Tongue (tissue), 2 donors: ENCODE results near the gene ADORA2A. TPM values are rescaled to one million over a fixed set of nuclear protein-coding genes. Genes with fewer than 3 reads are reported as not detected.
A peak's percentile ranks its signal among the peaks of the same experiment; 100 is the strongest.

Experiments
- DNase-seq: peaks from one replicate; pipeline ENCODE4 v3.0.0-alpha.2; 2015
- total RNA-seq: library from RNA; depleted of rRNA; stranded (reverse); fragments of >200 nt; gene quantifications from one replicate; pipeline ENCODE4 v1.2.3, GENCODE V29; 2014

ADORA2A gene
- total RNA-seq, 1 donor from 2014 or later, result 20.7 TPM

DNA sequence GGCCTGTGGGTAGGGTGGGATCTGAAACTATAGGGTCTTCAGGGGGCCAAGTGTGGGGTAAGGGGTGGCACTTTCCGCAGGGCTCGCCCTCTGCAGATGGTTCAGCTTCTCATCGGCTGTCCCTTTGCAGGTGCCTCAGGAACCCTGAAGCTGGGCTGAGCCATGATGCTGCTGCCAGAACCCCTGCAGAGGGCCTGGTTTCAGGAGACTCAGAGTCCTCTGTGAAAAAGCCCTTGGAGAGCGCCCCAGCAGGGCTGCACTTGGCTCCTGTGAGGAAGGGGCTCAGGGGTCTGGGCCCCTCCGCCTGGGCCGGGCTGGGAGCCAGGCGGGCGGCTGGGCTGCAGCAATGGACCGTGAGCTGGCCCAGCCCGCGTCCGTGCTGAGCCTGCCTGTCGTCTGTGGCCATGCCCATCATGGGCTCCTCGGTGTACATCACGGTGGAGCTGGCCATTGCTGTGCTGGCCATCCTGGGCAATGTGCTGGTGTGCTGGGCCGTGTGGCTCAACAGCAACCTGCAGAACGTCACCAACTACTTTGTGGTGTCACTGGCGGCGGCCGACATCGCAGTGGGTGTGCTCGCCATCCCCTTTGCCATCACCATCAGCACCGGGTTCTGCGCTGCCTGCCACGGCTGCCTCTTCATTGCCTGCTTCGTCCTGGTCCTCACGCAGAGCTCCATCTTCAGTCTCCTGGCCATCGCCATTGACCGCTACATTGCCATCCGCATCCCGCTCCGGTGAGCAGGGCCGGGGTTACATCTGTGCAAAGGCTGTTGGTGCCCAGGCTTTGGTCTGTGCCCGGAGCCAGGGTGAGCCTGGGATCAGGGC is 5.8 kb downstream of the ADORA2A start:
- no peak for DNase-seq

DNA sequence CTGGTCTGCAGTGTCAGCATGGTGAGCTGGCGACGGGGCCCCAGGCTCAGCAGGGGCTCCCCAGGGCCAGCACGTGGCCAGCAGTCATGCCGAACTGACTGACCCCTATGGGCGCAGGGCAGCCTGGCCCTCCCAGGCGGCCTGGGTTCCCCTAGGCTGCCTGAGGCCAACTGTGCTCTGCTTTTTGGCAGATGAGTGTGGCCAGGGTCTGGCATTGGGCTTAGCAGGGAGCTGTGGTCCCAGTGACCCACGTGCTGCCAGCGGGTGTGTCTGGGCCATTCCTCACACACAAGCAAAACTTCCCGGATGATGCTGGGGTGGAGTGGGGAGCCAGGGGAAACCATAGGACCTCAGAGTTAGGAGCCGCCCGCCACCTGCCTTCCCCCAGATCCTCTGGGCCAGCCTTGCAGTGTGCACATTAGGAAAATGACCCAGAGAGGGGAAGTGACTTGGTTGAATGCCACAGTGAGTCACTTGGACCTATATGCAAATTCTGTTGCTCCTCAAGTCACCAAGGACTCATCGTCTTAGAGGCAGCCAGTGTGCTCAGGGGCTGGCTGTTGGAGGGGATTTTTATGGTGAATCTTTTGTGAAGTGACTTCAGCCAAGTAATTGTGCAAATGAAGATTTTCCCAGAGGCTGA is 6.5 kb downstream of the ADORA2A start:
- DNase-seq, result peak; percentile 56

DNA sequence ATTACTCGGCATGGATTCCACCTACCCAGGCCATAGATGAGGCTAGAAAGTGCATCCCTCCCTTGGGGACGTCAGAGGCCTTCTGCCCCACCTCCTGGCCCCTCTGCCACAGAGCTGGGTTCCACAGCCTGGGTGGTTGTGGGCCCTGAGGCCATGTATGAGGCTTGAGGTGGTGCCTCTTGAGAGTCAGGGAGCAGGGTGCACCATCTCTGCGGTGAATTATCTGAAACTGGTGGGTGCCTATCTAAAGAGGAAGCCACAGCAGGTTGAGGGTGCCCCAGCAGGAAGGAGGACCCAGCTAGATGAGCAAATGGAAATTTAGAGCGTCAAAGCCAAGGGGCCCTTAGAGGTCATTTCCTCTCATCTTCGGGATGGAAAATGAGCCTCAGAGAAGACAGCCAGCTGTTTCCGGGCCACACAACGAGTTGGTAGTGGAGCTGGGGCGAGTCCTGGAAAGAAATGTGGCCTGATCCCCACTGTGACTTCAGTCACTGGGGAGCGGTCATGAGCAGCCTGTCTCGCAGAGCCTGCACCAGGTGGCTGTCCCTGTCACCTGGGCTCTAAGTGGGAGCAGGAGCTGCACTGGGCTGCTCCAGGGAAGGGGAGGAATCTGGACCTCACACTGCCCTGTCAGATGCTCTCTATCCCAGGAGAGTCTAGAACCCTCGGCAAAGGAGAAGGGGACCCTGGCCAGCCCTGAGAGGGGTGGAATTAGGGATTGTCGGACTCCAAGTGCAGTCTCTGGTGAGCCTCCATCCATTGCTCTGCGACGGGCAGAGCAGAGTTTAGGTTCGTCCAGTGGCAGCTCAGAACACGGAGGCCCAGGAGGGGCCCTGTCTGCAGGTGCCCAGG is 7.3 kb downstream of the ADORA2A start:
- peak; percentile 91 for DNase-seq

DNA sequence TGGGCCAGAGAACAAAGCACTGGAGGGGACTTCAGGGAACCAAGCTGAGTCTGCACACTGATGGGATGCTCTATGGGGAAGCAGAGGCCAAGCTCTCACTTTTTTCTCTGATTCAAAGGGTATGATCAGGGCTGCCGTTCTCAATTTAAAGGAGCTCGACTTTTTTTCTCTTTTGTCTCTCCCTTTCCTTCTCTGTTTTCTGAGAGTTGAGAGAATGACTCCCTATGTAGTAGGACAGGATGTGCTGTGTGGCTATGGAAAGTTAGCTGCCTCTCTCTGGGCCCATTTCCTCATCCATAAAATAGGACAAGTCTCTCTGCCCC is 7.9 kb downstream of the ADORA2A start:
- no peak for DNase-seq

DNA sequence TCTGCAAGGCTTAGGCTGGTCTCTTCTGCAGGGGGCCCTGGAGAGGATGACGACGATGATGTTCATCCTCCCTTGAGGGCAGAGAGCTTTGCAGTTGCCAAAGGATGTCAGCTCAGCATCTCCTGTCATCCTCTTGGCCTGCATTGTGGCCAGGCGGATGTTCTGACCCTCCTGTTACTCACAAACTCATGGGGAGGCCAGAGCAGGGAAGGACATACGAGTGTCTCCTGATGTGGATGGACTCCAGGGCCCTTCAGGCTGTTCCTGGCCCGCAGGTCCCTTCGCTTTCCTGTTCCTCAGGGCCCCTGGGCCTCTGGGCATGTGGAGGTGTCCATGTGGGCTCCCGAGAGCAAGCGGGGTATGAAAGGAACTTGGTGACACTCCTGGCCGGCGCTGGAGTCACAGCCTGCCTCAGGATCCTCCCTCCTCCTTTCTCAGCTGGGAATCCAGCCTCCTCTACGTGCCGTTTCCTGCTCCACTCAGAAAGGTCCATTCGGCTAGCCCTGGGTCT is 8.5 kb downstream of the ADORA2A start:
- peak; percentile 54 for DNase-seq

DNA sequence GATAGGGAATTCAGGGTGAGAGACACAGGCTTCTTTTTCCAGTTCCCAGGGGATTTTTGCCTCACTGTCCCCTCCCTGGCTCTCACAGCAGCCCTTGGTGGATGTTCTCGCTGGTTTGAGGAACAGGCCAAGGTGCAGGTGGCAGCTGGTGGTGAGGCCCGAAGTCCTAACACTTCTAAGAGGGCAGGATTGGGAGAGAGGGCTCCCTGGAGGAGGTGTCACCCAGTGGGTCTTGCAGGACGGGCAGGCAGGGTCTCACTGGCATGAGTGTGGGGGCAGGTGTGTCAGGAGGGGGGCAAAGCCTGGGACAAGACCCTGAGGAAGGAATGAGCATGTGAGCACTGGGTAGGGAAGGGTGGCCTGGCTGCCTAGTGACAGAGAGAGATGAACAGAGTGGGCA is 9.2 kb downstream of the ADORA2A start:
- no peak for DNase-seq

DNA sequence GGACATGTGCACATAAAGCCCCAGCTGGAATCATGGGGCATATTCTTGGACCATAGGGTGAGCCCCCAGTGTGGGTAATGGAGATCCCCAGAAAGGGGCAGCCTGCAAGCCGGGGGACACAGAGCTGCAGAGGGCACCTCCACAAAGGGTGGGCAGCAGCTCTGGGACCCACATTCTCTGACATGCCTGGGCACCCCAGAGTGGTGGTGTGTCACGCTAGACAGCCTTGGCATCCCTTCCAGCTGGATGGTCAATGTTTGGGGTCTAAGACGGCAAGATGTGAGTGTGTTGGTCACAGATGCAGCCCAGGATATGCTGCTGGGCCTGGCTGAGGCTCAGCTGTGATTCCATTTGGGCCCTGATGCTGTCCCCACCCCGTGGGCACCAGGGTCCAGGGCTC is 9.7 kb downstream of the ADORA2A start:
- DNase-seq, result no peak

DNA sequence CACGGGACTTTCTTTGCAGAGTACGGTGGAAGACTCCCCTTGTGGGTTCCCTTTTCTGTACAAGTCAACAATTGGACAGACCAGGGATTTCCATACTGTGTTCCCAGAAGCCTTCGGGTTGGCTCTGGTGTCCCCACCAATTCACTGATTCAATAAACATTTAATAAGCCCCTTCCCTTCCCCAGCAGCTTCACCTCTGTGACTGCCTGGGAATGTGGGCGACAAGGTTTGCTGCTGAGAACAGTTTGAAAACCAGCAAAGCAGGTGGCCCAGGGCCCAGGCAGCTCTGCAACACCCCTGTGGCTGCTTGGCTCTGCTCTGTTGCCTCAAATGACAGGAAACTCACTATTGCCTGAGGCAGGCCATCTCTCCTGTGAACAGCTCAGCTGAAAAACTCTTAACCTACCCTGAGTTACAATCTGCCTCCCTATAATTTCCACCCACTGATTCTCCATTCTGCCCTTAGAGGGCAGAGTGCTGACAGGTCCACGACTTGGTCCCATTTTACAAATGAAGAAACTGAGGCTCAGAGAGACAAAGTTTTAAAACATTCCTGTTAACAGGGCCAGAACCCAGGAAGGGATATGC is 10.4 kb downstream of the ADORA2A start:
- DNase-seq, result no peak

DNA sequence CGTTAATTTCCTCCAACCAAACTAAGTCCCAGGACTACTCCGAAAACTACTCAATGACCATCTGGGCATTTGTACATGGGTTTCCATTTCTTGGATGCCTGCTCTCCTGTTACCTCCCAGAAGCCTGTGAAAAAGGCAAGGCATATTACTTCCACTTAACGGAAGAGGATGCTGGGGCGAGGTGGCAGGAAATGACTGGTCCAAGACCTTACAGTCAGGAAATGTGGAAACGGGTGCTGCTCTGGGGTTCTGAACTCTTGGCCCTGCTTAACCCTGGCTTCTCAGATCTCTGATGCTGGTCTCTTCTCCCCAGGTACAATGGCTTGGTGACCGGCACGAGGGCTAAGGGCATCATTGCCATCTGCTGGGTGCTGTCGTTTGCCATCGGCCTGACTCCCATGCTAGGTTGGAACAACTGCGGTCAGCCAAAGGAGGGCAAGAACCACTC is 12.9 kb downstream of the ADORA2A start:
- DNase-seq, result no peak

DNA sequence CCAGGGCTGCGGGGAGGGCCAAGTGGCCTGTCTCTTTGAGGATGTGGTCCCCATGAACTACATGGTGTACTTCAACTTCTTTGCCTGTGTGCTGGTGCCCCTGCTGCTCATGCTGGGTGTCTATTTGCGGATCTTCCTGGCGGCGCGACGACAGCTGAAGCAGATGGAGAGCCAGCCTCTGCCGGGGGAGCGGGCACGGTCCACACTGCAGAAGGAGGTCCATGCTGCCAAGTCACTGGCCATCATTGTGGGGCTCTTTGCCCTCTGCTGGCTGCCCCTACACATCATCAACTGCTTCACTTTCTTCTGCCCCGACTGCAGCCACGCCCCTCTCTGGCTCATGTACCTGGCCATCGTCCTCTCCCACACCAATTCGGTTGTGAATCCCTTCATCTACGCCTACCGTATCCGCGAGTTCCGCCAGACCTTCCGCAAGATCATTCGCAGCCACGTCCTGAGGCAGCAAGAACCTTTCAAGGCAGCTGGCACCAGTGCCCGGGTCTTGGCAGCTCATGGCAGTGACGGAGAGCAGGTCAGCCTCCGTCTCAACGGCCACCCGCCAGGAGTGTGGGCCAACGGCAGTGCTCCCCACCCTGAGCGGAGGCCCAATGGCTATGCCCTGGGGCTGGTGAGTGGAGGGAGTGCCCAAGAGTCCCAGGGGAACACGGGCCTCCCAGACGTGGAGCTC is 13.5 kb downstream of the ADORA2A start:
- peak; percentile 41 for DNase-seq

DNA sequence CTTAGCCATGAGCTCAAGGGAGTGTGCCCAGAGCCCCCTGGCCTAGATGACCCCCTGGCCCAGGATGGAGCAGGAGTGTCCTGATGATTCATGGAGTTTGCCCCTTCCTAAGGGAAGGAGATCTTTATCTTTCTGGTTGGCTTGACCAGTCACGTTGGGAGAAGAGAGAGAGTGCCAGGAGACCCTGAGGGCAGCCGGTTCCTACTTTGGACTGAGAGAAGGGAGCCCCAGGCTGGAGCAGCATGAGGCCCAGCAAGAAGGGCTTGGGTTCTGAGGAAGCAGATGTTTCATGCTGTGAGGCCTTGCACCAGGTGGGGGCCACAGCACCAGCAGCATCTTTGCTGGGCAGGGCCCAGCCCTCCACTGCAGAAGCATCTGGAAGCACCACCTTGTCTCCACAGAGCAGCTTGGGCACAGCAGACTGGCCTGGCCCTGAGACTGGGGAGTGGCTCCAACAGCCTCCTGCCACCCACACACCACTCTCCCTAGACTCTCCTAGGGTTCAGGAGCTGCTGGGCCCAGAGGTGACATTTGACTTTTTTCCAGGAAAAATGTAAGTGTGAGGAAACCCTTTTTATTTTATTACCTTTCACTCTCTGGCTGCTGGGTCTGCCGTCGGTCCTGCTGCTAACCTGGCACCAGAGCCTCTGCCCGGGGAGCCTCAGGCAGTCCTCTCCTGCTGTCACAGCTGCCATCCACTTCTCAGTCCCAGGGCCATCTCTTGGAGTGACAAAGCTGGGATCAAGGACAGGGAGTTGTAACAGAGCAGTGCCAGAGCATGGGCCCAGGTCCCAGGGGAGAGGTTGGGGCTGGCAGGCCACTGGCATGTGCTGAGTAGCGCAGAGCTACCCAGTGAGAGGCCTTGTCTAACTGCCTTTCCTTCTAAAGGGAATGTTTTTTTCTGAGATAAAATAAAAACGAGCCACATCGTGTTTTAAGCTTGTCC is 14.3 kb downstream of the ADORA2A start:
- DNase-seq, result no peak

DNA sequence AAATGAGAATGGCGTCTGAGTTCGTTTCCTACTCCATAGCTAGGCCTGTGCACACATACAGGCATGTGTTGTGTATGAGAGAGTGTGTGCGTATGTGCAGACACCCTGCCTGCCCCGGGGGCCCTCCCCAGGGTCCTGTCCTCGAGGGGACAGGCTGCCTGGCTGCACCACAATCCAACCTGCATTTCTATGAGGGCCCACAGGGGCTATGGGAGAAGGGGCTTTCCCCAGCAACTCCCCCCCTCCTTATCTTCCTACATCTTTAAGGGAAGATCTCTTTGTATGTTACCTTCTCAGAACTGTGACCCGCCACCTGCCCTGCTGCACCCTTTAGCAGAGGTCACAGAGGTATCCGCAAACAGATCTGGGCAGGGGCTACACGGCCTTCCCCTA is 14.9 kb downstream of the ADORA2A start:
- DNase-seq, result no peak

DNA sequence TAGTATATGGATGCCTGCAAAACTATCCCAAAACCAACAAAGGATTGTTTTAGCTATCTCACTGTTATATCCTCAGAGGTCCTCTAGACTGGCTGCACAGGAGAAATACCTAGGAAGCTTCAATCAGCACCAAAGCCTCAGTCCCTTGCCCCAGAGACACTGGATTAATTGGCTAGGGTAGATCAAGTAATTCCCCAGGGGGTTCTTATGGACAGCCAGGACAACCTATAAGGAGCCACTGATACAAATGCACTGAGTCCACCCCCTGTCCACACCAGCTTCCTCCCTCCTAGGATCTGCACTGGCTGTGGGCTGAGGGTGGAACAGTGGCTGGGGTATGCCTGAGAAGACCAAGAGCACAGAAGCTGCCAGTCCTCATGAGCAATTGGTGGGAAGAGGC is 16.3 kb downstream of the ADORA2A start:
- DNase-seq, result no peak

DNA sequence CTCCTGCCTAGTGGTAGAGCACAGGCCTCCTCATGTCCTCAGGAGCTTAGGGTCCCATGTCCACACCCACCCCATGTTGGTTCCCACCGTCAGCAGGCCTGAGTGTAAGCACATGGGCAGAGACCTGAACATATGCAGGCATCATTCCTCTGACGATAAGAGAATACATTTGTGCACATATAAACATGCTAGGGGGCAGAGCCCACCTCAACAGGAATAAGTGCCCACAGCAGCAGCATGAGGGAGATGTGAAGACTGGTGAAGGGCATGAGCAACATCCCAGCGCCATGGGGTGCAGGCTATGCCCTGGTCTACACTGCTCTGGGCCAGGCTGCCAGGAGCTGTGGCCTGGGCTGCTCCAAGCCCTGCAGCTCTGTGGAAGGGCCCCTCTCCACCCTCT is 16.9 kb downstream of the ADORA2A start:
- no peak for DNase-seq

DNA sequence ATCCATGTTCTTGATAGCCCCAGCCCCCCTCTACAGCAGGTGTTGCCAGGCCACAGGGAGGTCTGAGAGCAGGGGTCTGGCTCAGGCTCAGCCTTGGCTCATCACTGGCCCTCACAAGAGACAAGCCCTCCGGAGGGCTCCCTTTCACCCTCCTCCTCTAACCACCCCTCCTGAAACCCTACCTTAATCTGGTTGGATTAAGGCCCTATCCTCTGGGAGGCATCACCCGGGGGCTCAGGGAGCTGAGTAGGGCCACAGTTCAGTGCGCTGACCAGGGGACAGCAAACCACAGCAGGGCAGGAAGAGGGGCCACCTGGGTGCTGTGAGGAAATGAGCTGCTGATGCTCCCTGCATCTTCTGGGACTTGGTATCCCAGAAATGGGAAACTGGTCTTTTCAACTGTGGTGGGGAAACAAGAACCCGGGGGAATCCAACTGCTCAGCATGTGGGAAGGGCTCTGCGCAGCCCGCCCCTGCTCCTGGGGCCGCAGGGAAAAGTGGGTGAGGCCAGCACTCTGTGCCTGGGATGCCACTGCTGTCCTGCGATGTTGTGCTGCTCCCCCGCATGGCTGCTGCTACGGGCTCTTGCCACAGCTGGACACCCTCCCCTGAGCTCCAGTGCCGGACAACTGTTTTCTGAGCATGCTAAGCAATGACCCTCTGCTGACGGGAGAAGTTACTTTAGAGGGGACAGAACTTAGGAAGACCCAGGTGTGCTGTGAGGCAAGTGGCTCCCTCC is 17.5 kb downstream of the ADORA2A start:
- peak; percentile 47 for DNase-seq

DNA sequence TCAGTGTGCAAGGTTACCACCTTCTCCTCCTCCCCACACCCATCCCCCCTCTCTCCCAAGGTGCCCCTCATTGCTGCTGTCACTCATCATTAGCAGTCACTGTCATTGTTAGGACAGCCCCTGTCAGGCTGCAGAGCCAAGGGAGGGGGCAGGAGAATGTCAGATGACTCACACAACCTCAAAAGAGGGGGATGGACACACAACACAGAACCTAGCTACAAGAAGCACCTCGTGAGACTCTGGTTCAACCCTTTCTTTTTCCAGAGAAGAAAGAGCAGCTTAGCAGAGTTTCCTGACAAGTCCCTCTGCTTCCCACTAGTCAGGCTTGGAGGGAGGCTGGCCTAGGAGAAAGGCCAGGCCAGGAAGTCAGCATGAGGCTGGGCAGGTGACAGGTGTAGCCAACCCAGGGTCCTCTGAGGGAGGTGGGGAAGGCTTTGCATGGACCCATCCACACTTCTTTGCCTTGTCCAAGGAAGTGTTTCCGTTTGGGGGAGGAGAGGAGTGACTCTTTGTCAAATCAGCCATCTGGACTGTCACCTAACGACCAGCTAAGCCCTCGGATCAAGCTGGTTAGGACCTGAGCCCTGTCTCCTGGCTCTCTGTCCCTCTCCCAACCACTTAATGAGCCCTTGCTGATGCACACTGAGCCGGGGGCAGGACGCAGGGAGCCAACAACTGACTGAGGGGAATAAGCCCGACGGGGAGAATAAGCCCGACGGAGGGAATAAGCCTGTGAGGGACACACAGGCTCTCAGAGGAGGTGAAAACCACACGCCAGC is 18.3 kb downstream of the ADORA2A start:
- no peak for DNase-seq

DNA sequence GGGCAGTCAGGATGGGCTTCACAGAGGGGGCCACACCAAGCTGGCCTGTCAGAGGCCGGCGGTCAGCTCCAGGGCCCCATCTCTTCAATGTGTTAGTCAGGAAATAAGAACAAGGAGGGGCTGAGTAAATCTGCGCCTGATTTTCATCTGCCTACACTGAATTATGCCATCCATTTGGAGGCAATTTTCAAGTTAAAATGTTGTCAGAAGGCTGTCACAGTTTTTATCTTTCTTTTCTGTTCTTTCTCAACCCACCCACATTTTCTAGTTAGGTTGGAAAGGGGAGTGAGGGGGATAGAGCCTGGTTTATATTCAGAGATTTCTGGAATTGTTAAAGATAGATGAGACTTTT is 18.8 kb downstream of the ADORA2A start:
- DNase-seq, result no peak

DNA sequence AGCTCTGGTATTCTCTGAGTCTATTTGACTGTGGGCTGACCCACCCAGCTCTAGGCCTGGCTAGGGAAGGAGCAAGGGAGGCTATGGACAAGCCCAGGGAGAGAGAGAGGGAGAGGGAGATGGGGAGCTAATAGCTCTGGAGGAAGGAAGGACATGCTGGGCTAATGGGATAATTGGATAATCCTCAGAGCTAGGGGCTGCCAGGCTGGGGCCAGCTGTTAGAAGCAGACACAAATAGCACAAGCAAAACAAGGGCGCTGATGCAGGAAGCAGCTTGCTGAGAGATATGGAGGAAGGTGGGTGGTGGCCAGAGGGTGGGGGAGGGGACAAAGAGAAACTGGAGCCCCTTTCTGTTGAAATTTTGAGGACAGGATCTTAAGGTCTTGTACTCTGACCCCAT is 23.2 kb downstream of the ADORA2A start:
- DNase-seq, result peak; percentile 95

DNA sequence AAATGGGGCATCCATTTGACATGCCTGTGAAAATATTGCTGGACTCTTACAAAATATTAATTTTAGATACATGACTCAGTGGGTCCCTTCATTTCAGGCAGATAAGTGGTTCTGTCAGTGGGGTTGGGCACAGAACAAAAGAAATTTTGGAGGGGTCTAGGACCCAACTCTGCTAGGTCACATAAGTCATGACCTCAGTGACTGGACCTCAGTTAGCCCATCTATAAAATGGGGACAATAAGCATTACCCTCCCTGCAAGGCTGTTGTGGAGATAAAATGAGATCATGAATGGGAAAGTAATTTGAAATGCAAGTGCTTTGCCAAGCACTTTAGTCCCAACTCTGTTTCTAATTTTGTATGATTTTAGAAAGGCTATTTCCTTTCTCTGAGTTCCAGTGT is 23.8 kb downstream of the ADORA2A start:
- DNase-seq, result no peak
